C4-2B (cell line): ENCODE data around the gene PTPRN2.

Experiments used
- H3K27ac ChIP-seq: fragments of 450-650 bp; 2 replicates; pipeline ENCODE4 v1.5.1; 2017
- ZFX ChIP-seq: fragments of 450-650 bp; IDR thresholded peaks from 2 replicates; pipeline ENCODE4 v1.6.1; 2017
- TF ChIP-seq, protein P1 (sequence below): fragments of 450-650 bp; conservative IDR thresholded peaks from 2 replicates; pipeline ENCODE4 v1.5.1; 2017; ENCODE audit warnings: mild to moderate bottlenecking

Gene PTPRN2

DNA sequence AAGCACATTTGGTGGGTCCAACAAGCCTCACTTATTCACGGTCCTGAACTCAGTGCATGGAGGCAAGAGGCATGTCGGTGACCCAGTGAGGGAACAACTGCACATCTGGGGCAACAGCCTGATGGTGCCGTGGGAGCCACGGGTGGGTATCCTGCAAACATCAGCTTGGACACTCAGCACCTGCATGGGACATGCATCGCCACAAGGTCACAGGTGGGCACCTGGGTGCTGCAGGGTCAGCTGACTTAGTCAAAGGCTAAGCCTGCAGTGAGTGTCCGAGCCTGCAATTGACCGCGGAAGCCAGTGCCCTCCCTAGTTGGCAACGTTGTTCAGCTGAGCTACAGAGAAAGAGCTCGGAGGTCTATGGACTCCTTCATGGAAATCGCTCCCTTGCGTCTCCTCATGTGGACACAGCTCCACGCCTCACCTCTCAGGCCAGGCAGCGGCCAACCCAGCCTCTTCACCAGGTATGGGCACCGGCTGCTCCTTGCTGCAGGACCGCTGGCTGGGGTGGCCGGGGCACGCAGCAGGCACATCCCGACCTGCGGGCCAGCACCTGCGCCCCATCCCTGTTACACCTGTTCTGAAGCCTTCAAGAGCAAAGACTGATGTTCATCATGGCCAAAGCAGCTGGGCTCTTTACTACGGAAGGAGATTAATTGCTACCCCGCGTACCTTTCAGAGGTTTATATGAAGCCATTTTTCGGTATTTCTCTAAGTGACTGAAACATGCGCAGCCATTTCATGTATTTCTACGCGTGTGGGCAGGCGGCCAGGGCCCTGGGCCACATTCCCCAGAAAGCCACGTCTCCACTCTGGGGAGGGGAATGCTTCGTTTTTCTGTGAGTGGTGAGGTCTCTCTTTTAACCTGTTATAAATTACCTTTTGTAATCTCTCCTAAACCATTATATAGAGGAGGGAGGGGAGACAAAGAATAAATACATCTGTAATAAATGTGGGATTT, 870.1 kb downstream of the PTPRN2 start:
- TF ChIP-seq ZFX = no peak
- TF ChIP-seq, protein P1, sequence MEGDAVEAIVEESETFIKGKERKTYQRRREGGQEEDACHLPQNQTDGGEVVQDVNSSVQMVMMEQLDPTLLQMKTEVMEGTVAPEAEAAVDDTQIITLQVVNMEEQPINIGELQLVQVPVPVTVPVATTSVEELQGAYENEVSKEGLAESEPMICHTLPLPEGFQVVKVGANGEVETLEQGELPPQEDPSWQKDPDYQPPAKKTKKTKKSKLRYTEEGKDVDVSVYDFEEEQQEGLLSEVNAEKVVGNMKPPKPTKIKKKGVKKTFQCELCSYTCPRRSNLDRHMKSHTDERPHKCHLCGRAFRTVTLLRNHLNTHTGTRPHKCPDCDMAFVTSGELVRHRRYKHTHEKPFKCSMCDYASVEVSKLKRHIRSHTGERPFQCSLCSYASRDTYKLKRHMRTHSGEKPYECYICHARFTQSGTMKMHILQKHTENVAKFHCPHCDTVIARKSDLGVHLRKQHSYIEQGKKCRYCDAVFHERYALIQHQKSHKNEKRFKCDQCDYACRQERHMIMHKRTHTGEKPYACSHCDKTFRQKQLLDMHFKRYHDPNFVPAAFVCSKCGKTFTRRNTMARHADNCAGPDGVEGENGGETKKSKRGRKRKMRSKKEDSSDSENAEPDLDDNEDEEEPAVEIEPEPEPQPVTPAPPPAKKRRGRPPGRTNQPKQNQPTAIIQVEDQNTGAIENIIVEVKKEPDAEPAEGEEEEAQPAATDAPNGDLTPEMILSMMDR = no peak
- H3K27ac ChIP-seq = no peak overlapping the region

DNA sequence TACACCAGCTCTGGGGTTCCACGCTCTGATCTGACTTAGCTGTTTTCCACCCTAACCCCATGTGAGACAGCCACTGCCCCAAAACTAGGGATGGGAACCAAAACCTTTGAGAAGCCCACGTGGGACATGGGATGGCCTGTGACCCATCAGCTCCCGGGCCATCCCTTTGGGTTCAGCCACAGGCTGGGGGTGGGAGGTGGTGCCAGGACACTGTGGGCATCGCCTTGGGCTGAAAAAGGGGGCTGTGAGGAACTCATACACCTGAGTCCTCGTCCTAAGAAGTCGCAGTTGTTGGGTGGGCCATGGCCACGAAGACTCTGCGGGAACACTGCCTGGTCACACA, 871.7 kb downstream of the PTPRN2 start:
- TF ChIP-seq, protein P1 = no peak
- TF ChIP-seq ZFX = no peak

DNA sequence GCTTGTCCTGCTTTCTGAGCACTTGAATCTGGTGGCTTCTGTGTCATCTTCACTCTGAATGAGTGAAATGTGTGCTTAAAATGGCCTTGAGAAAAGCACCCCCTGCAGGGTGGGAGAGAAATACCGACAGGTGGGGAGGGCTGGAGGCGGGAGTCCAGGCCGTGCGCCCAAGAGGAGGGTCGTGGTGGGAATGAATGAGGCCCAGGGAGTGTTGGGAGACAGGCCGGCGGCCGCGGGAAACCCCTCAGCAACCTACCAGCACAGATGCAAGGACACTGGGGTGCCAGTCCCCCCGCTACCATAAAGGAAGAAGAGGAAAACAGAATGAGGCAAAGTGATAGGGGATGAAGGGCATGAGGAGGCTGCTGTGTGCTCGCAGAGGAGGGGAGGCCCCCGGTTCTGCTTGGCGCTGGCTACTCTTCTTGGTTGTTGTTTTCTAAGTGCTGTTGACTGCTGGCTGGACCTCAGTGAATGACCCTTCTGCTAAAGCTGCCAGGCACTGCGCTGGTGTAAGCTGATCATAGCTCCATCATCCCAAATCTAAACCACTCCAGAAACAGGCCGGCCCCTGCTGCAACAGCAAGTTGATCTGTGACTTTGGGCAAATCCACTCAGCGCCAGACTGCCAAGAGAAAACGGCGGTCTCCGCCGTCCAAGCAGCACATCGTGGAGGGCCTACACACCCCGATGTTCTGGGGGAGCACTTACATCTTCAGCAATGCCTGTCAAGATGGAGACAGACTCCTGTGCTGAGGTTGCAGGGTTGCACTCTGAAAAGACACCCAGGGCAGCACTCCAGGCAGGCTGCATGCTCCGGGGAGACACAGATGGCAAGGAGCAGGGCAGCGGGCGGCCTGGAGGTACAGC, 872.3 kb downstream of the PTPRN2 start:
- no peak overlapping the region for H3K27ac ChIP-seq
- no peak for TF ChIP-seq ZFX
- TF ChIP-seq, protein P1 = no peak

More for the DNA sequence above, 871.7 kb downstream of the PTPRN2 start:
- H3K27ac ChIP-seq = no peak overlapping the region

DNA sequence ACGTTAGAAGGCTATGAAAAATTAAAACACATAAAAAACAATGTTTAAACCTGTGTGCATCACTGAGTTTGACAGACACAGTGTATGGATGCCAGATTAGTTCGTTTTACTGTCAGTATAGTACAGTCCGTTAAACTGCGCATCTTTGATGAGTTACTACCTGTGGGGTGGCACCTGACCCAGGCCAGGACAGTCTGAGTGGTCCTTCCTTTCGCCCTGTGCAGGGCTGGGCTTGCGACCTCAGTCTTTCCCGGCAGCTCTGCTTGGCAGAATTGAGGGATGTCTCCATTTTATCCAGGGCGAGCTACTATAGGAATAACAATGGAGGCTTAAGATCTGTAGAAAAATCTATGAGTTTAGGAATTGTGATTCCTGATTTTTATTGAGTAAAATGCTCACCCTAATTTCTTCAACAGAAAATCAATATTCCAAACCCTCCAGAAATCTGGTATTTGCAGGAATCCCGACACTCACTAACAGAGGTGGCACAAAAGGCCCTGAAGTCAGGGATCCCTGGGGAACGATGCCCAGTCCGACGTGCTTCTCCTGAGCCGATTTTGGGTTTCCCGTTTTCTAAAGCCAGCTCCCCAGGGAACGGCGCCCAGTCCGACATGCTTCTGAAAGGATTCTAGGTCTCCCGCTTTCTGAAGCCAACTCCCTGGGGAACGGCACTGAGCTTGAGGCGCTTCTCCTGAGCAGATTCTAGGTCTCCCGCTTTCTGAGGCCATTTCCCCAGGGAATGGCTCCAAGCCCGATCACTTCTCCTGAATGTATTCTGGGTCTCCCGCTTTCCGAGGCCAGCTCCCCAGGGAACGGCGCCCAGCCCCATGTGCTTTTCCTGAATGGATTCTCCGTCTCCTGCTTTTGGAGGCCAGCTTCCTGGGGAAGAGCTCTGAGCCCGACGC, 873.2 kb downstream of the PTPRN2 start:
- no peak overlapping the region for H3K27ac ChIP-seq
- TF ChIP-seq, protein P1 = no peak
- no peak for TF ChIP-seq ZFX

DNA sequence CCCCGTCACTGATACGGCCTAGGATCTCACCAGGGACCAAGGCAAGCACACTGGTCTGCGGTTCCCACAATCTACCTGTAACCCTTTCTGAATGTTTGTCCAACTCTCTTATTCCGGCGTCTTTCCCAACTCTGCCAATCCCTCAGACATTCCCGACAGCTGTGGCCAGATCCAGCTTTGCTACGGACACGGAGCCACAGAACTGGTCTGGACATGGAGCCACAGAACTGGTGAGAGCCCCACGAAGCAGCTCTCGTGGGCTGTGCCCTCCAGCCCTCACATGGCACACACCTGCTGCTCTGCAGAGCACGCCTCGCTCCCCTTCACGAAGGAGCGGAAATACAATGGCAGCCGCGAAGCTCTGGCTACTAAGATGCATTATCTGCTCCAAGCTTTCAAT, 874.0 kb downstream of the PTPRN2 start:
- TF ChIP-seq, protein P1 = no peak
- TF ChIP-seq ZFX = no peak
- no peak overlapping the region for H3K27ac ChIP-seq

DNA sequence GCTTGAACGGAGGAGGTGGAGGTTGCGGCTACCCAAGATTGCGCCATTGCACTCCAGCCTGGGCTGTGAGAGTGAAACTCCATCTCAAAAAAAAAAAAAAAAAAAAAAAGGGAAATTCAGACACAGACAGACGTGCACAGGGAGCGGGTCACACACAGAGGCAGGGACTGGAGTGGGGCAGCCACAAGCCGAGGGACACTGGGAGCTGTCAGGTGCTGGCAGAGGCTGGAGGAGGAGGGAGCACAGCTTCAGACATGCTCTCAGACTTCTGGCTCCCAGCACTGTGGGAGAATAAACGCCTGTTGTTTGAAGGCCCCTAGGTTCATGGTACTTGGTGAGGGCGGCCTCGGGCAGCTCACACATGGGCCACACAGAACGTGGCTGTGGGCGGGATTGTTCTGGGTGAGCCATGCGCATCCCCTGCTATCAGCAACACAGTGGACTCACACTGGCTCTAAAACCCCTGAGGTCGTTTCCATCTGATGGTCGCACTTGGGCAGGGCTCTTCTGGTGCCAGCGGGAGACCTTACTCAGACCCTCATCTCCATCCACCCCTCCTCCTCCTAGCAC, 874.9 kb downstream of the PTPRN2 start:
- no peak overlapping the region for H3K27ac ChIP-seq
- TF ChIP-seq ZFX = no peak
- TF ChIP-seq, protein P1 = no peak
